ENCODE results near the gene PEPD. TPM values are rescaled to one million over a fixed set of nuclear protein-coding genes. Genes with fewer than 3 reads are reported as not detected.

Gene PEPD
- total RNA-seq, 2 experiments from 2014 or later: 29.3 to 30.6 TPM

DNA sequence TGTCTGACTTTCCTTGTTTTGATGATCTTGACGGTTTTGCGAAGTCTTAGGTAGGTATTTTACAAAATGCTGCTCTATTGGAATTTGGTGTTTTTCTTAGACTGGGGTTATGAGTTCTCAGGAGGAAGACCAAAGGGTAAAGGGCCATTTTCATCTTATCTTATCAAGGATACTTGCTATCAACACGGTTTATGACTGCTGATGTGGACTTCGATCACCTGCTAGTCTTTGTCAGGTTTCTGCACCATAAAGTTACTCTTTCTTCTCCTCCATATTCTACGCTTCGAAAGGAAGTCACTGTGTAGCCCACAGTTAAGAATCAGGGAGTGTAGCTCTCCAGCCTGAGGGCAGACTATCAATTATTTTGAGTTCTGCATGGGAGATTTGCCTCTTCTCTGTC lies 155.5 kb downstream of the PEPD start:
- ChIA-PET CTCF (no interaction called here), POLR2A (no interaction called here)
- H3K9me3 Mint-ChIP-seq: no peaks in the 10 kb centered on the region
- H3K36me3 Mint-ChIP-seq: no peaks in the 10 kb centered on the region
- H3K4me1 Mint-ChIP-seq (ENCODE audit: low read depth): no peaks in the 10 kb centered on the region
- no peak overlapping the region for H3K27ac Mint-ChIP-seq
- no peak for DNase-seq
- H3K4me3 Mint-ChIP-seq: no peak overlapping the region
- intact Hi-C loops (cut with micrococcal nuclease): no loop called here
- peaks cover 2% of the 10 kb centered on the region for H3K27me3 Mint-ChIP-seq

GRCh38 chr19:33365691-33366090 lies 155.9 kb downstream of the PEPD start:
- ChIA-PET CTCF (no interaction called here), POLR2A (no interaction called here)
- Mint-ChIP-seq H3K4me3 (no peak overlapping the region), H3K27me3 (peaks cover 2% of the 10 kb centered on the region), H3K27ac (no peak overlapping the region), H3K4me1 (ENCODE audit: low read depth) (no peaks in the 10 kb centered on the region), H3K36me3 (no peaks in the 10 kb centered on the region), H3K9me3 (no peaks in the 10 kb centered on the region)
- intact Hi-C loops (cut with micrococcal nuclease): no loop called here
- DNase-seq: no peak

GRCh38 chr19:33363476-33363875 lies 158.1 kb downstream of the PEPD start:
- no peak overlapping the region for H3K27ac Mint-ChIP-seq
- ChIA-PET POLR2A (no interaction called here), CTCF (interaction anchor here (1.1 kb wide), 1 partner anchor 128 kb away, joined by 3 read pairs; no protein-coding TSS in a partner anchor)
- H3K9me3 Mint-ChIP-seq: no peaks in the 10 kb centered on the region
- no peak overlapping the region for H3K4me3 Mint-ChIP-seq
- H3K27me3 Mint-ChIP-seq: peaks cover 2% of the 10 kb centered on the region
- intact Hi-C loops (cut with micrococcal nuclease): no loop called here
- no peaks in the 10 kb centered on the region for H3K4me1 Mint-ChIP-seq (ENCODE audit: low read depth)
- DNase-seq: no peak
- H3K36me3 Mint-ChIP-seq: no peaks in the 10 kb centered on the region

- POLR2A ChIA-PET: no interaction called here
- H3K9me3 Mint-ChIP-seq: no peaks in the 10 kb centered on the region
- intact Hi-C loops (cut with micrococcal nuclease): no loop called here
- DNase-seq: no peak
- peaks cover 3% of the 10 kb centered on the region for H3K27me3 Mint-ChIP-seq
- H3K4me1 Mint-ChIP-seq (ENCODE audit: low read depth): no peaks in the 10 kb centered on the region
- no peaks in the 10 kb centered on the region for H3K36me3 Mint-ChIP-seq
- H3K27ac Mint-ChIP-seq: no peak overlapping the region
- H3K4me3 Mint-ChIP-seq: no peak overlapping the region
- CTCF ChIA-PET: interaction anchor here (0.5 to 1.1 kb wide), 2 partner anchors 123 to 127 kb away, joined by 3 read pairs; no protein-coding TSS in a partner anchor
Observed at GRCh38 chr19:33362508-33363228, 158.9 kb downstream of the PEPD start.

- intact Hi-C loops (cut with micrococcal nuclease): no loop called here
- Mint-ChIP-seq H3K4me3 (no peak overlapping the region), H3K4me1 (ENCODE audit: low read depth) (no peaks in the 10 kb centered on the region), H3K27me3 (peaks cover 3% of the 10 kb centered on the region), H3K9me3 (peaks cover 11% of the 10 kb centered on the region), H3K36me3 (no peaks in the 10 kb centered on the region), H3K27ac (no peak overlapping the region)
- ChIA-PET CTCF (no interaction called here), POLR2A (no interaction called here)
- no peak for DNase-seq
Observed at GRCh38 chr19:33359581-33359980, 162.0 kb downstream of the PEPD start.

- H3K9me3 Mint-ChIP-seq: peaks cover 11% of the 10 kb centered on the region
- intact Hi-C loops (cut with micrococcal nuclease): no loop called here
- CTCF ChIA-PET: interaction anchor here (1.0 to 1.2 kb wide), 2 partner anchors 49 to 420 kb away, joined by 3 read pairs; no protein-coding TSS in a partner anchor
- DNase-seq: no peak
- no peak overlapping the region for H3K4me3 Mint-ChIP-seq
- no peak overlapping the region for H3K27ac Mint-ChIP-seq
- POLR2A ChIA-PET: no interaction called here
- no peaks in the 10 kb centered on the region for H3K4me1 Mint-ChIP-seq (ENCODE audit: low read depth)
- no peaks in the 10 kb centered on the region for H3K36me3 Mint-ChIP-seq
- H3K27me3 Mint-ChIP-seq: peaks cover 3% of the 10 kb centered on the region
Observed at GRCh38 chr19:33358408-33358807, 163.2 kb downstream of the PEPD start.

DNA sequence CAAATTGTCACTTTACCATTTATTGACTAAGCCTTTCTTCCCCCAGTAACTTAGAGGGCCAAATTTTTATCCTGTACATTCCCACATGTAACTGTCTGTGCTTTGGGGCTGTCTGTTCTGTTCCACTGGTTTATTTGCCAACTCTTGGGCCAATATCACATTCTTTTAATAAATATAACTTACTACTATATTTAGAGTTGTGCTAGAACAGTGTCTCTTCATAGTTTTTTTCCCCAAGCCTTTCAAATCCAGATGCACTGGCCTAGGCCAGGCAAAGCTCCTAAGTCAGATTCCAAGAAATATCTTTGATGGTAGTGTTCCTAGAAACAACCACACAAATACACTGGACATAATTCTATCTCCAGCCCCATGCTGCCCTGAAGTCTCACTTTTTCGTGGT lies 164.0 kb downstream of the PEPD start:
- no peak overlapping the region for H3K27ac Mint-ChIP-seq
- DNase-seq: no peak
- intact Hi-C loops (cut with micrococcal nuclease): no loop called here
- peaks cover 11% of the 10 kb centered on the region for H3K9me3 Mint-ChIP-seq
- POLR2A ChIA-PET: no interaction called here
- H3K4me3 Mint-ChIP-seq: no peak overlapping the region
- H3K27me3 Mint-ChIP-seq: peaks cover 3% of the 10 kb centered on the region
- CTCF ChIA-PET: interaction anchor here (0.6 to 1.2 kb wide), 2 partner anchors 19 to 421 kb away, joined by 3 read pairs; no protein-coding TSS in a partner anchor
- no peaks in the 10 kb centered on the region for H3K4me1 Mint-ChIP-seq (ENCODE audit: low read depth)
- H3K36me3 Mint-ChIP-seq: no peaks in the 10 kb centered on the region

DNA sequence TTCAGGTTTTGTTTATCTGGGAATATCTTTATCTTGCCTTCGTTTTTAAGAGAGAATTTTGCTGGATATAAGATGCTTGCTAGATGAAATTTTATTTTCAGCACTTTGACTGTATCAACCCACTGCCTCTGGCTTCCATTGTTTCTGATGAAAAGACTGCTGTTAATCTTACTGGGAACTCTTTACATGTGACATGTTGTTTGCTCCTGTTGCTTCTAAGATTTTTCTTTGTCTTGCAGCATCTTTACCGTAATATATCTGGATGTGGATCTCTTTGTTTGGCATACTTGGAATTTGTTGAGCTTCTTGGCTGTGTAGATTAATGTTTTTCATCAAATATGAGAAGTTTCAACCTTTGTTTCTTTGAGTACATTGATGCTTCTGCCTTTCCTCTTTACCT lies 166.1 kb downstream of the PEPD start:
- peaks cover 11% of the 10 kb centered on the region for H3K9me3 Mint-ChIP-seq
- intact Hi-C loops (cut with micrococcal nuclease): no loop called here
- no peaks in the 10 kb centered on the region for H3K36me3 Mint-ChIP-seq
- POLR2A ChIA-PET: no interaction called here
- peaks cover 3% of the 10 kb centered on the region for H3K27me3 Mint-ChIP-seq
- H3K4me3 Mint-ChIP-seq: no peak overlapping the region
- H3K27ac Mint-ChIP-seq: no peak overlapping the region
- no peak for DNase-seq
- CTCF ChIA-PET: no interaction called here
- no peaks in the 10 kb centered on the region for H3K4me1 Mint-ChIP-seq (ENCODE audit: low read depth)

DNA sequence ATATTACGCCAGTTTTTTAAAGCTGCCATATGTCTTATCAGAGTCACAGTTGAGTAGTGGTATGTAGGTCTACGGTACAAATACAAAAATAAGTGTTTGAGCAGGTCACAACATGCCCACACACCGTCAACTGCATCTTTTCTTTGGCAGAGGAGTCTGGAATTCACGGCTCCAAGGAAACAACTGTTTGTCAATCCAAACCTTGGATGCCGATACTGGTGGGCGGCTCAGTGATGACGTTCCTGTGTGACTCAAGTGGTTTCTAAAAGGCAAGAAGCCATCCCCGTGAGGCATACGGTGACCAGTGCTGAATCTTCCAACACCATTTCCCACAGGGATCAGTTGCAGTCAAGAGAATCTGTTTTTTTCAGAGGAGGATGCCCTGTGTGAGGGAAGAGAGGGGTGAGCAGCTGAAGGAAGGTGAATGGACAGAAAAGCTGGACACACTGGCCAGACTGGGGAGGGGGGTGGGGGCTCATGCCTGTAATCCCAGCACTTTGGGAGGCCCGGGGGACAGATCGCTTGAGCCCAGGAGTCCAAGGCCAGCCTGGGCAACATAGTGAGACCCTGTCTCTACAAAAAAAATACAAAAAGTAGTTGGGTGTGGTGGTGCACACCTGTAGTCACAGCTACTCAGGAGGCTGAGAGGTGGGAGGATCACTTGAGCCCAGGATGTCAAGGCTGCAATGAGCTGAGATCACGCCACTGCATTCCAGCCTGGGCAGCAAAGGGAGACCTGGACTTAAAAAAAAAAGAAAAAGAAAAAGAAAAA lies 170.9 kb downstream of the PEPD start:
- CTCF ChIA-PET: no interaction called here

DNA sequence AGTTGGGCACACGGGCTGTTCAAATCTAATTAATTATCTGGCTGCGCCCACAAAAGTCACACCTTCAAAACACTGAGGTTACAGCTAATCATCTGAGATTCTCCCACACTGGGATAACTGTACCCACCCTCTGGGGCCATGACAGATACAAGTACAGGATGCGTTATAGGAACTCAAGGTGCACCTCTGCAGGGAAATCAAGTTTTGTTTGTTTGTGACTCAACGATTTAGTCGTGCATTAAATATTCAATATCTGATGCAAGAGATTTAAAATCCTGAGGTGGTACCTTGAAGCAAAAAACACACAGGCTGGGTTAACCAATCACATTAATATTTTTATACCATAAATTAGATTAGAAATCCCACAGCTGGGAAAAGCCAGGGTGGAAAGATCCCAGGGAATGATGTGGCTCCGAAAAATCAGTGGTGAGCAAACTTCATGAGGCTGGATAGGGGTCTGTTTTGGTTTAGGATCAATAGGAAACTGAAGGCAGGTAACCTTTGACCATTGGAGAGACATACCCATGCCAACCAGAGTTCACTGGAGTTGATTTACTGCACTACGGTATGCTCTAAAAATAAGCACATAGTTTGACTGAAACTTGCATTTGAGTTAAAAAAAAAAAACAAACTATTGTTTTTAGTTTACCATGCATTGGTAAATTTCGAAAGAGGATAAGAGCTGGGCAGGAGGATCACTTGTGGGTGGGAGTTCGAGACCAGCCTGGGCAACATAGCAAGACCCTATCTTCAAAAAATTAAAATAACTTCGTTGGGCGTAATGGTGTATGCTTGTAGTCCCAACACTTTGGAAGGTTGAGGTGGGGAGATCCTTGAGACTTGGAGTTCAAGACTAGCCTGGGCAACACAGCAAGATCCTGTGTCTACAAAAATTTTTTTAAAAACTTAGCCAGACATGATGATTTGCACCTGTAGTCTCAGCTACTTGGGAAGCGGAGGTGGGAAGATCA lies 172.0 kb downstream of the PEPD start:
- ChIA-PET POLR2A (interaction anchor here (0.6 kb wide), 1 partner anchor 509 kb away, joined by 4 read pairs; no protein-coding TSS in a partner anchor), CTCF (no interaction called here)
- DNase-seq: no peak
- Mint-ChIP-seq H3K27ac (no peak overlapping the region), H3K4me3 (no peak overlapping the region), H3K27me3 (peaks cover 25% of the 10 kb centered on the region), H3K4me1 (ENCODE audit: low read depth) (no peaks in the 10 kb centered on the region), H3K36me3 (no peaks in the 10 kb centered on the region), H3K9me3 (no peaks in the 10 kb centered on the region)
- intact Hi-C loops (cut with micrococcal nuclease): no loop called here

More for the DNA sequence above, 170.9 kb downstream of the PEPD start:
- no peaks in the 10 kb centered on the region for H3K4me1 Mint-ChIP-seq (ENCODE audit: low read depth)
- peaks cover 18% of the 10 kb centered on the region for H3K27me3 Mint-ChIP-seq
- H3K4me3 Mint-ChIP-seq: no peak overlapping the region
- peaks cover 5% of the 10 kb centered on the region for H3K9me3 Mint-ChIP-seq
- POLR2A ChIA-PET: no interaction called here
- H3K27ac Mint-ChIP-seq: no peak overlapping the region
- DNase-seq: no peak
- no peaks in the 10 kb centered on the region for H3K36me3 Mint-ChIP-seq
- intact Hi-C loops (cut with micrococcal nuclease): no loop called here

DNA sequence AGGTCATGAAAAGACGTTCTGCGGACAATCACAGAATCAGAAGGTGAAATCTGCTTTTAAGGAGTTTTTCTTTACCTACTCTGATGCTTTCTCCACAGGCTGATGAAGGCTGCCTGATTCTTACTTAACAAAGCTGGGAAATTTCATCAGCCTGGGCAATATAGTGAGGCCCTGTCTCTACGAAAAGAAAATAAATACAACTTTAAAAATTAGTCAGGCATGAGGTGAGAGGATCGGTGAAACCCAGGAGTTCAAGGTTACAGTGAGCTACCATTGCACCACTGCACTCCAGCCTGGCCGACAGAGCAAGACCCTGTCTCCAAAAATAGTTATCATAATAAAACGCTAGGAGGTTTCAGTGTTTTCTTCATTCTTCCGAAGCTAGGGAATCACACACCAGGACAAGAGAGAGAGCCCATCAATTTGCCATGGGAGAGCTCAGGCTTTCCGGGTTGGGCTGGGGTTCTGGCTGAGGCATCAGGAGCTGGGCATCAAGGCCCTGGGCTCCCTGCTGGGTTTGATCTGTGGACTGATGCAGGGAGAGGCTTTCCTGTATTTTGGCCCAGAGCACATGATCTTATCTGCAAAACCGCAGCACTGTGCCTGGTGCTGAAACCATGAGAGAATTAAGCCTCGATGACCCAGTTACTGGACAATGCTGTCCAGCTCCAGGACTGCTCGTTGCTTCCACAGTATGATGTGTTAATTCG lies 173.1 kb downstream of the PEPD start:
- intact Hi-C loops (cut with micrococcal nuclease): no loop called here
- no peak overlapping the region for H3K27ac Mint-ChIP-seq
- no peaks in the 10 kb centered on the region for H3K4me1 Mint-ChIP-seq (ENCODE audit: low read depth)
- no peak overlapping the region for H3K4me3 Mint-ChIP-seq
- ChIA-PET POLR2A (no interaction called here), CTCF (interaction anchor here (0.8 to 1.0 kb wide), 2 partner anchors 62 to 82 kb away, joined by 3 read pairs; no protein-coding TSS in a partner anchor)
- no peaks in the 10 kb centered on the region for H3K36me3 Mint-ChIP-seq
- DNase-seq: no peak
- no peaks in the 10 kb centered on the region for H3K9me3 Mint-ChIP-seq
- peaks cover 30% of the 10 kb centered on the region for H3K27me3 Mint-ChIP-seq
